HG02943 (cell line): Measurements from ENCODE around the gene DSG3.
"Not testable (repeated sequence)": the region's sequence is repeated elsewhere in the genome, so short reads cannot be mapped to it uniquely, and the experiment has no call there.

ENCODE experiments used
- ATAC-seq: cut with Tn5 transposase; IDR thresholded peaks from one replicate; pipeline ENCODE4 v1.9.1; 2021; ENCODE audit warnings: mild to moderate bottlenecking, low read depth, moderate library complexity; ENCODE audit not compliant: unreplicated experiment

The DSG3 gene

DNA sequence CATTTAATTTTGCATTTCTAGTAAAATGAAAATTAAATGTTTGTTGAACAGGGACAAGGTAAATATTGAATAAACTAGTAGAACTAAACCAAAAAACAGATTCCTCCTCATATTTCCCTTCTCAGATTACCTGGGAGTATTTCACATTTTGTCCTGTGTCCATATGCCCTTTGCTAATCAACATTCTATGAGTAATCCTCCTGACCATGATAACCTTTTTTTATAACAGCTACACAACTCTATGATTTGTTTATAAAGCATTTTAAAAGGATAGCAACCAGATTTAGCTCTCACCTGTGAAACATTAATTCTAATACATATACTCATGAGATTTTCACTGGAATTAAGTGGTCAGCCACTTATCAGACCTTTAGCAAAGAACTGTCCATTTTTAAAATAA, 43.3 kb downstream of the DSG3 start:
- ATAC-seq = no peak

DNA sequence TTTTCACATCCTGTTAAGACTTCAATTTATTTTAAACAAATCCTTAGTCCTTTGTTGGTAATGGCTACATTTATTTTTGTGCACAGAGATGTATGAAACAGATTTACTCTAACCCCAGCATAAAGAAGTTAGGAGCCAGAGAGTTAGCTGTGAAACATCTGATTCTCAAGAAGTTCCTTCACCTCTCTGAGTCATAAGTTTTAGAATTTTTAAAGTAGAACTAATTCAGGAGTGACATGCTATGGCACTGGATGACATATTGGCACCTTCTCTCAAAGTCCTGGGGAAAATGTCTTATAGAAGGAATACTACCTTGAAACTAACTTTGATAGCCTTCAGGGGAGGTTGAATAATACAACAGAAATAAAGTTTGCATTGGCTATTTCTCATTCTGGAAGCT, 44.0 kb downstream of the DSG3 start:
- ATAC-seq = no peak

DNA sequence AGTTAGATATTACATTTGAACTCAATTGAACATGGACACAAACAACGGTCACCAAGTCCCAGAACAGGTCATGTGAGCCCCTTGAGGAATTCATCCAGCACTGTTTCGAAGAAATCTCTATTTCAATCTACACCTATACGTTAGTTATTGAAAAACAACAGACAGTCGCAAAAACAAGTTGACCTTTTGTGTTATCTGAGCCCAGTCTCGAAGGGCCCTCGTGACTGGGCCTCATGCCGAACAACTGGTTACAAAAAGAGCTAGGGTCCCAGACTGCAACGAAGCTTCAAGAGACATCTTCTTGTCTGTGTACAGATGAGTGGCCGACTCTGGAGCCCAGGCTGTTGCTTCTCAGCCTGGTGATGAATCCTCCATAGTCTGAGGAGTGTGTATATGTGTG, 45.1 kb downstream of the DSG3 start:
- ATAC-seq = no peak

DNA sequence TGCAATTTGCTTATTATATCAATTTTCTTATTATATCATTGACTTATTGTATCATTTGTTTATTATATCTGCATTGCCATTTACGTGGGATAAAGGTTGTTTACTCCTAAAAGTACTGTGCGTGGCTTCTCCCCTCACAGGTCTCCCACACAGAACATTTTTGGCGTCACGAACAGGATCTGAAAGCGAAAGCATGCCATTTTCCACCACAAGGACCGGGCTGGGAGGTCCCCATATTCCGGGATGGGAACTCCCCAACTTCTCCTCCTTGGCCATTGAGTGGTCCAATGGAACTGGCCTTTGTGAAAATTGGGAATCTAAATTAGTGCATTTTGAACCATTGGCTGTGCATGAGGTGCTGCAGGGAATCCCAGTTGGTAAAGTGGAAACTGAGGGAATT, 45.6 kb downstream of the DSG3 start:
- ATAC-seq = no peak

DNA sequence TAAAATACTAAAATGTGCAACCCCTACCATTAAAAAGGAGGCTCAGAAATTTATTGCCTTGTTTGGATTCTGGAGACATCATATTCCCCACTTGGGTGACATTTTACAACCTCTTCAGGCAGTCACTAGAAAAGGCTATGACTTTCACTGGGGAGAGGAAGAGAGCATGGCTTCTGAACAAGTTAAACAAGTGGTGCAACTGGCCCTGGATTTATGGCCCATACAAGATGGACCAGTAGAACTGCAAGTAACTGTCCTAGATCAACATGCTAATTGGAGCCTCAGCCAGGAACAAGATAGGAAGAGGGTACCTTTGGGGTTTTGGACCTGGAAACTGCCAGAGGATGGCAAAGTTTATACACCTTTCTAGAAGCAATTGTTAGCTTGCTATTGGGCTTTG, 46.4 kb downstream of the DSG3 start:
- ATAC-seq = no peak

DNA sequence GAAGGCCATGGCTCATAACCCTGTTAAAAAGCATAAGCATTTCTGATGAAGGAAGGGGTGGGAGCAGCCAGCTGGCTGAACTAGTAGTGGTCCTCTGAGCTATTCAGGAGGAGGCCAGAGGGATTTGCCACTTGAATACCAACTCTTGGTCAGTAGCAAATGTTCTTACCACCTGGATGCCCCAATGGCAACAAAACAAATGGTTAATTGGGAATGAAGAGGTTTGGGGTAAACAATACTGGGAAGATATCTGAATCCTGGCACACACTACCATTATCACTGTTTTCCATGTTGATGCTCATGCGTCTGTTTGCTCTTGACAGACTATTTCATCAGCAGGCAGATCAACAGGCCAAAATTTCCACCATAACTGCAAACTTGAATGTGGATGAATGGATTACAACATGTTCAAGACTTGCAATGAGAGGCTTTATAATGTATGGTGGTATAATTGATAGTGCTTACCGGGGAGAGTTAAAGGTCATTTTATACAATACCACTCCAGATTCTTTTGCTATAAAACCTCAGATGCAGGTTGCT, 47.2 kb downstream of the DSG3 start:
- ATAC-seq = not testable (repeated sequence)

DNA sequence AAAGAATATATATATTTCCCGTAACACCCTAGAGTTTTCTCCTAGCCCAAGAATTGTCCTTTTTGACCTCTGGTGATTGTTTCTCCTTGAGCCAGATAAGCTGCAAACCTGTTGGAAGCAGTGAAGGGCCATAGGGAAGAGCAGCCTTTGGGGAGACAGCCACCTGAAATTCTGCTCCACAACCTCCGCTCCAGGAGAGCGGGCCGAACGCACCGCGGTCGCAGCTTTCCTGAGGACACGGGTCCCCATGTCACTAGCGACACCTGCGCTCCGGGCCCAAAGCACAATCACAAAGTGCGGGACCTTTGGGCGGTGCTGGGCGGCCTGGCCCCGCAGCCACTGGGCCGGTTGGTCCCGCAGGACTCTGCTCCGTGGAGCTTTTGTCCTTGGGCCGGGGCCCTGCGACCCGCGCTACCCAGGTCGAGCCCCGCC, 49.9 kb downstream of the DSG3 start:
- peak; percentile 6 for ATAC-seq

DNA sequence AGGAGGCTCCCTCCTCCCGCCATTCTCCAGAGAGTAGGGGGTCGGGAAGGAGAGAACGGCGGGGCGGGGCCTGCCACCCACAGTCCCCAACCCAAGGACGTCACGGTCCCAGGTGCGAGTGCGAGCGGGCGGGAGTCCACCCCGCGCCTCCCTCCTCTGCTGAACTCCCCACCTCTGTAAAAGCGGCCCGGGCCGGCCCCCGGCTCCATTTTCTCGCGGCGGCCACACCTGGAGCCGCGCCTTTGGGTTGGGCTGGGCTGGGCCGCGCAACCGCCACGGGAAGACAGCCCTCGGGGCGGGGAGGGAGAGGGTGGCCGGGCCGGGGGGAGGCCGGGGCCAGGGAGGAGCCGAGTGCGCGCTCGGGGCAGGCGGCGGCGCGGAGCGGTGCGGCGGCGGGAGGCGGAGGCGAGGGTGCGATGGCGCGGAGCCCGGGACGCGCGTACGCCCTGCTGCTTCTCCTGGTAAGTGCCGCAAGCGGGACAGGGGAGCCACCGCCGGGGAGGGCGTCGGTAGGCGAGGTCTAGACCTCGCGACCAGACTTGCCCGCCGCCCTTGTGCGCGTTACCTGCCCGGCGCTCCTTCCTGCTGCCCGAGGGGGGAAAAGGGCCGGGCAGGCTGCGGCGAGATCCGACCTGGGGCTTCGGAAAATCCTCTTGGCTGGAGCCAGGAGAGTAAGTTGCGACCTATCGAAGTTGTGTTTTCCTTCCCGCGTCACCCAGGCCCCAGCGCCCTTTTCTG, 50.5 kb downstream of the DSG3 start, which contains the start of gene DSG2:
TSS of gene DSG2 (plus strand) at position 342 of the 738 bp plus-strand sequence. CDS start at position 417, 75 bp downstream.
- peak; percentile 47 for ATAC-seq

DNA sequence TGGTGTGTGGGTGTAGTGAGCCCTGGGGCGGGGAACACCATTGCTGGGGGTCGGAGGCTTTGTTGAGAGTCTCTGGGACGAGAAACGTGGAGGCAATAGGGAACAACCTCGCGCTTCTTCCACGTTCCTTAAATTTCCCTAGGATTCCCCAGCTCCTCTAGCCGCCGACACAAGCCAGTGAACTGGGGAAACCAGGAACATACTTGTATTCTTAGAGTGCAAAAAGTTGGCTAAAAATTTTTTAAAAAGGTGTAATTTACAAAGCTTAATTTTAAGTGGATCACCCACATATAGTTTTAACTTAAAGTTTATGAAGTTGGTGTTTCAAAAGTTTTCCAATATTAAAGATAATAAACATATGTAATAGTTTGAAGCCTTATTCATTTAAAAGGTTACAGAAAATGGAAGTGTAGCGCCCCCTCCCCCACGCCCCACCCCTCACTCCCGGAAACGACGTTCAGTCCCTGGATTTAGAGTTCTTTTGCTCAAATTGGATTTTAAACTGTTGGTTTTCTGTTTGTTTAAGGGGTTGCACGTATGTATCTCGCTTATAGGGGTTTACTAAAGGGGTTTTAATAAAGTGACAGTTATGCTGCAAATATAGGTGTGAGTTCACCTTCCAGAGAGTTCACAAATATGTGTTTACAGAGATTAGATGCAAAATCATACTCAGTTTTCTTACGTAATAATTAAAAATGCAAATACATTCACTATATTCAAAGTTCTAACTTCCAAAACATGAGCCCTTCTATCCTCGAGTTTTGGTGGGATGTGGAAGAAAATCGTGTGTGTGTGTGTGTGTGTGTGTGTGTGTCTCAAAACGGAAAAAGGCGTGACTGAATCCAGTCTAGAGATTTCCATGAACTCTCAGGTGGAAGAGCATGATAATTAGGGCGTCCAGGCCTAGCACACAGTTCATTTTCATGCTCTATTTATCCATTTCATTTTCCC, 51.3 kb downstream of the DSG3 start:
- ATAC-seq = peak; percentile 20

DNA sequence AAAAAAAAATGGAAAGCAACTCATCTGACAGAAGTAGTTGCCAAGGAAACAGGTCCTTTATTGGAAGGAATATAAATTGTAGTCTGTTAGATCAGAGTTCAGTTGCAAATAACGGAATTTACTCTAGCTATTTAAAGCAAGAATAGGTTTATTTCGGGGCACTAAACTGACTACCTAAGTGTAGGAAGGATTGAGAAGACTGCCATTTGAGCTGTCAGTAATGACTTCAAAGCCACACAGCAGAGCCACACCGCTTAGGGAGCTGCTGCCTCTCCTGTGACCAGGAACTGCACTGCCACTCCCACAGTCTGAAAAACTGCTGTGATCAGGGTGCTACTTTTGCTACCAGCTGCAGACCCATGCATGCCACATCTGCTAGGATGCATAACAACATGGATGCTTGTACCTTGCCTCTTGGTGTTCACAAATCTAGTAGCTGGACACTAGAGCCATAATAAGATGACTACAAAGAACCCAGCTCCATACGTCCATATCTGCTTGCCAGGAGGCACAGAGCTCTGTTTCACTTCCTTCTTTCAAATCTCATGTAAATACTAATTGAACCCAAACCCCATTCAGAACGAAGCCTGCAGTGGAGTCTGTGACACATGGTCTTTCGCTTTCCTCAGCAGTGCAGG, 52.6 kb downstream of the DSG3 start:
- ATAC-seq = peak; percentile 87

DNA sequence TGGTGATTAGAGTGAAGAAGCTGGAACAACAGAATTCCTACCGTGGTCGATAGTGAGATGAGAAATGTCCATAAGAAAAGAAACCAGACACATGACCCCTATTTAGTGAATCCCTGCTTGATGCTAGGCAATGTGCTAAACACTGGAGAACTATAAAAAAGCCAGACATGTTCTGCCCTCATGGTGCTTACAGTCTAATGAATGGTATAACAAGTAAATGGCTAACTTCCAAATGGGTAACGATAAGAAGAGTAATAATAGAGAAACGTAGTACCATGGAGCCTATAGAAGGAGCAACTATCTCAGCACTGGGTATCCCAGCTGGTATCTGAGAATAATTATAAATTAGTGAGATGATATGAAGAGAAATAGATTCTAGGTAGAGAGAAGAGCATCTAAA, 55.5 kb downstream of the DSG3 start:
- ATAC-seq = no peak

DNA sequence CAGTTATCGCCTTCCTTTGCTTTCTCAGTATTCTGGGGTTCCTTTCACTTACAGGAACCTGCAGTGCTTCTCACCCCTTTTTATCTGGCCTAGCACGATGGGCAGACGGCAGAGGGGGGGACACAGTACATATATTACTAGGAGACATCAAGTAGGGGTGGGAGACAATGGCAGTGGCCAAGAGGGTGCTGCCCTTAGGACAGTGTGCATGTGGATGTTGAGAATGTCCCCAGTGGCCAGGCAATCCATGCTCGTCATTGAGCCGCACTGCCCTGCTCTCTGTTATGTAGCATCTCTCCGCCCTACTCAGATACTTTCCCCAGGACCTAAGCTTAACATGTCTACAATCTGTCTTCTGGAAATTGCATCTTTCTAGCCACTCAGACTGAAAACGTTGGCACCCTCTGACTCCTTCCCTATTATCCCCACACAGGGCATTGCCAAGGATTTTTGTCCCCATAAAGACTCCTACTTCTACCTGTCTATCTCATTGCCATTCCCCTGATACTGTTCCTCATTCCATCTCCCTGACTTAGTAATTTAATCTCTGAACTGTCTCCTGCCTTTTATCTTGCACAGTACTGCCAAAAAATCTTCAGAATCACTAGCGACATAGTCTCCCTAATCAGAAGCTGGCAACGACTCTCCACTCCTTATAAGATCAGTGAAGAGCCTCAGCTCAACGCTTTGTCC, 57.1 kb downstream of the DSG3 start:
- ATAC-seq = no peak

DNA sequence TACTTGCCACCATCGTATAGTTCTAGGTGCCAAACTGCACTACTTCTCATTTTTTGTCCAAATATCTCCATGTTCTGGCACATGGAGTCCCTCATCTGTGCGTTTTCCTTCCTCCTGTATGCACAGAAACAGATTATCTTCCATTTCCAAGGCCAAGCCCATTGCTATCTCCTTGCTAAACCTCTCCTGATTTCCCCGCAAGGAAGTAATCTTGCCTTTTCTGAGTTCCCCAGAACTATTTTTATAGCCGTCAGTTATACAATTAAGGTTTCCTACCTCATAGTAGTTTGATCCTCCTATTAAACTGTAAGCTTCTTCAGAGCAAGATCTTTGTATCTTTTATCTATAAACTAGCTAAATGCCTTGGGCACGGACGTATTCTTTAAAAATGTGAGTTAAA, 57.6 kb downstream of the DSG3 start:
- no peak for ATAC-seq

DNA sequence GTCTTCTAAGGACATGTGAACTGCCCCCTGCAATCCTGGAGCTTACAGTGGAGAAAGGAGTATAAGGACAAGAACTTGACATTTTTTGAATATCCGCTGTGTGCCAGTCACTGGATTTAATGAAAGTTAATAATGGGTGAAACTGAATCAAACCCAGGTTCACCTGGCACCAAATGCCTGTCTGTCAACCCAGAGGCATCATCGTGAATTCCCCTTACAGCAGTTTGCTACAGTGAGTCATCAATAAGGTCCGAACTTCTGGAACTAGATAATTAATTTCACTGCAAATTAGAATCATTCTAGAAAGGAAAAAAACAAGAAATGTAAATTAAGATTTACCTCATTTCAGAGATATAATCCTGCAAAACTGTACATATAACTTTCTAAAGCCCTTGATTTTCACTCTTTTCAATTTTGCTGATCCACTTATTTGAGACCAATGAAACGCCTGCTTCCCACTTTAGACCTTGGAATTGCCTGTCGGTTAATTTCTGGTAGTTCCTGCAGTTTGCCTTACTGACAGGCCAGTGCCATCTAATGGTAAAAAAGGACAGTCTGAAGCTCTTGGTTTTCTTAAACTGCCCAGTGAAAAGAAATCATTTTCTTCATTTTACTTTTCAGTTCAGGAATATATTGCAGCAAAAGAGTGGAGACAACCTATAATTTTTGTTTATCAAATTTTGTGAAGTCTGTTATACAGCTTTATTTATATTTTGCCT, 58.6 kb downstream of the DSG3 start:
- no peak for ATAC-seq

DNA sequence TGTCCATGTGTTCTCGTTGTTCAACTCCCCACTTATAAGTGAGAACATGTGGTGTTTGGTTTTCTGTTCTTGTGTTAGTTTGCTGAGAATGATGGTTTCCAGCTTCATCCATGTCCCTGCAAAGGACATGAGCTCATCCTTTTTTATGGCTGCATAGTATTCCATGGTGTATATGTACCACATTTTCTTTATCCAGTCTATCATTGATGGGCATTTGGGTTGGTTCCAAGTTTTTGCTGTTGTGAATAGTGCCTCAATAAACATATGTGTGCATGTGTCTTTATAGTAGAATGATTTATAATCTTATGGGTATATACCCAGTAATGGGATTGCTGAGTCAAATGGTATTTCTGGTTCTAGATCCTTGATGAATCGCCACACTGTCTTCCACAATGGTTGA, 59.6 kb downstream of the DSG3 start:
- ATAC-seq = not testable (repeated sequence)

DNA sequence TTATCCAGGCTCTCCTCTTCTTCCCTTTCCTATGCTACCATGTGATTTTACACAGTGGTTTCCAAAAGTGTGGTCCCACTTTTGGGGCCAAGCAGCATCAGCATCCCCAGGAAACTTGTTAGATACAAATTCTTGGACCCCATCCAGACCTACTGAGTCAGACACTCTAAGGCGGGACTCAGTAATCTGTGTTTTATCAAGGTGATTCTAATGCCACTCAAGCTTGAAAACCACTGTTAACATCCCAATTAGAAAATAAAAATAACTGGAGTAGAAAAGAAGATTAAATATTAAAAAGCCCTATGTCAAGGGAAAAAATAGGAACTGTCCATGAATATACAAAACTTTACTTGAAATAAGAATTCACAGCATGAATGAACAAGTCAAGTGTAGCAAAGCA, 61.2 kb downstream of the DSG3 start:
- no peak for ATAC-seq

DNA sequence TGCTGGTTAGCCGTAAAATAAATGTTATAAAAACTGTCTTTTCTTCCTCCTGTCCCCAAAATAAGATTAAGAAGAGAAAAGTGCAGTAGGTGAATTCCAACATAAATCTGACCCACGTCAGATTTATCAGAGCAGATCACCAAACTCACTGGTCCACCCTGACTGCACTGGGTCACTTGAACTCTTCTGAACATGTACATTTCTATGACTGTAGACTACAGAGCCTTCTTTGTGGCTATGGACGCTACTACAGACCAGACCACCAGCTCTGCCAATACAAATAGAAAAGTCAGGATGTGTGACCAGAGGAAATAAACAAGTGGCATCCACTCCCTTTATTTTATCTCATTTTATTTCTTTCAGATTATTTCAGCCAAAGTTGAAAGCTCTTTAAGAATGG, 62.0 kb downstream of the DSG3 start:
- ATAC-seq = no peak

DNA sequence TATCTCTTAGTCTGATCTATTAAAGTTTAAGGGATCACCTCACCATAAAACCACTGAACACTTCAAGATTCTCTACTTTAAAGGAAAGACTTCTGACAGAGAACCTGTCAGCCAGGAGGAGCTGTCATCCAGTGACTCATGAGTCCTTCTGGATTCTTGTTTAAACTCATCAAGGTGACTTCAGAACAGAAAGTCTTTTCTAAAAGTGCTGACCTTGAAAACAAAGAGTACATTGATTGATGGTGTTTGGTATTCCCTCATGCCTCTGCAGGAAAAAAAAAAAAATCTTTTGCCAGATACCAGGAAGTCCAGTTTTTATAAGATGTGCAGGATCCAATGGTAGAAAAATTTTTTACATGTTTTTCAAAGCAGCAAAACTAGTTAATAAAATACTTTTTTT, 62.8 kb downstream of the DSG3 start:
- ATAC-seq = no peak

DNA sequence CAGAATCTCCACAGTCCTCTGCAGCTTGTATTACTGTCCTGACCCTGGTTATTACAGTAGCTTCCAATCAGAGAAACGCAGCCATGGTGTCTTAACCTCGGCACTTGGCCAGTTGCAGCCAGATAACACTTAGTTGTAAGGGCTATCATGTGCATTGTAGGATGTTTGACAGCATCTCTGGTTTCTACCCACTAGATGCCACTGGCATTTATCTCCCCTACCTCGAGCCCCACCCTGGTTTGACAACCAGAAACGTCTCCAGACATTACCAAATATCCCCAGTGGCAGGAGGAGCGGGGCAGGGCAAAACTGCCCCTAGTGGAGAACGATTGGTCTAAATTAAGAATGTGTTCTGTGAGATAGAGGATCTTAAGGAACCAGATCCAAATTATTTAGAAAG, 63.6 kb downstream of the DSG3 start:
- no peak for ATAC-seq
